ENCODE data around the gene DOP1B. TPM values are rescaled to one million over a fixed set of nuclear protein-coding genes. Genes with fewer than 3 reads are reported as not detected.

The DOP1B gene
- total and polyA plus RNA-seq, 2 of the 4 experiments (the other 2 are of a cell fraction), result 8.8 to 13.0 TPM

- ChIA-PET CTCF (interaction anchor here (0.8 to 0.9 kb wide), 2 partner anchors 10 to 230 kb away, joined by 4 to 5 read pairs; no protein-coding TSS in a partner anchor), POLR2A (ENCODE audit: unreplicated experiment) (no interaction called here)
- Histone ChIP-seq H3K9me1 (ENCODE audit: insufficient read depth, low read length) (no peaks in the 10 kb centered on the region), H4K20me1 (ENCODE audit: insufficient read depth, low read length) (no peaks in the 10 kb centered on the region), H3K23ac (ENCODE audit: low read depth, low read length) (no peak overlapping the region), H3K27ac (ENCODE audit: insufficient read depth, low read length) (no peak overlapping the region), H2BK120ac (ENCODE audit: low read depth, low read length) (no peak overlapping the region), H3K9ac (ENCODE audit: low read depth, low read length) (no peak overlapping the region), H2AK9ac (replicated peaks; ENCODE audit: low read depth, low read length, poor library complexity) (peak overlapping the region; percentile 47), H3K4me1 (ENCODE audit: control insufficient read depth, insufficient read depth, low read length) (peaks cover 2% of the 10 kb centered on the region), H4K5ac (ENCODE audit: low read depth, low read length) (no peak overlapping the region), H2BK15ac (ENCODE audit: low read depth, low read length) (no peak overlapping the region), H2AK5ac (ENCODE audit: low read depth, low read length) (no peak overlapping the region), H3K4me3 (ENCODE audit: insufficient read depth, low read depth, low read length) (no peak overlapping the region), H3K9me3 (ENCODE audit: control insufficient read depth, insufficient read depth, low read length) (no peaks in the 10 kb centered on the region), H4K8ac (ENCODE audit: low read depth in 2 of 2, low read length in 2 of 2) (no peak overlapping the region), H2AFZ (replicated peaks; ENCODE audit: low read length, poor library complexity) (no peak overlapping the region), H3K79me1 (ENCODE audit: low read depth in 1 of 2, low read length in 2 of 2) (peaks cover 1 to 9% of the 10 kb centered on the region in 2 experiments; a peak in 2 of 4 replicates), H3K56ac (ENCODE audit: extremely low read depth, insufficient read depth, low read length) (no peak overlapping the region), H3K36me3 (ENCODE audit: control insufficient read depth, insufficient read depth, low read length) (no peaks in the 10 kb centered on the region), H2BK5ac (ENCODE audit: low read depth, low read length, poor library complexity, severe bottlenecking) (no peak overlapping the region), H3K18ac (ENCODE audit: low read depth, low read length) (no peak overlapping the region), H4K91ac (ENCODE audit: insufficient read depth, low read depth, low read length) (no peak overlapping the region), H3K4me2 (ENCODE audit: low read depth, low read length) (no peak overlapping the region), H2BK20ac (ENCODE audit: low read depth, low read length) (no peak overlapping the region), H3K4ac (ENCODE audit: low read depth, low read length) (no peak overlapping the region), H3K14ac (replicated peaks; ENCODE audit: low read depth, low read length) (no peak overlapping the region), H3K27me3 (ENCODE audit: control insufficient read depth, insufficient read depth, low read length) (no peaks in the 10 kb centered on the region)
- intact Hi-C loops (cut with micrococcal nuclease), result loop anchor here (1.0 kb wide), 1 partner anchor 190 kb away; no protein-coding TSS in a partner anchor
- TF ChIP-seq CHD1 (IDR thresholded peaks at IDR 0.05; ENCODE audit: low read depth, low read length) (no peak), BHLHE40 (IDR thresholded peaks at IDR 0.05; ENCODE audit: low read depth, low read length) (no peak), ELK1 (IDR thresholded peaks at IDR 0.05; ENCODE audit: borderline replicate concordance, low read depth, low read length) (no peak), CEBPB (IDR thresholded peaks at IDR 0.05; ENCODE audit: low read depth, low read length) (no peak), RFX5 (IDR thresholded peaks at IDR 0.05; ENCODE audit: low read depth, low read length) (no peak), MAZ (IDR thresholded peaks at IDR 0.05; ENCODE audit: borderline replicate concordance, low read depth, low read length) (peak; percentile 25; the same call in 1 of the 2 replicates), CTCF (conservative IDR thresholded peaks at IDR 0.05; ENCODE audit: low read depth, low read length) (peak; percentile 82), POLR2A (IDR thresholded peaks at IDR 0.05; ENCODE audit: low read depth, low read length) (no peak), MAFK (IDR thresholded peaks at IDR 0.05; ENCODE audit: low read depth, low read length) (no peak), SMC3 (IDR thresholded peaks at IDR 0.05; ENCODE audit: low read depth, low read length) (peak; percentile 62), USF2 (IDR thresholded peaks at IDR 0.05; ENCODE audit: low read depth, low read length) (no peak), RCOR1 (IDR thresholded peaks at IDR 0.05; ENCODE audit: insufficient replicate concordance, low read length) (peak; percentile 77), MXI1 (IDR thresholded peaks at IDR 0.05; ENCODE audit: borderline replicate concordance, low read depth, low read length) (no peak), RAD21 (IDR thresholded peaks at IDR 0.05; ENCODE audit: low read length) (peak; percentile 85), NFE2L2 (IDR thresholded peaks at IDR 0.05; ENCODE audit: low read depth, low read length) (no peak), FOS (IDR thresholded peaks at IDR 0.05; ENCODE audit: low read depth, low read length) (no peak)
- DNase-seq, result peak; percentile 89
- dilution Hi-C loops (cut with HindIII; ENCODE audit: low sequenced_read_pairs, unreplicated experiment), result no loop called here
- BruUV-seq (replicated peaks), result no TSS peak
- peak; percentile 84 for ATAC-seq (ENCODE audit: low read depth)
- WGBS, 2 experiments (ENCODE audit: extremely low coverage in 2 of 2, insufficient read length in 1 of 2), result no CpG with 5 or more reads among the region's 6 CpGs
- in situ Hi-C loops (cut with MboI; ENCODE audit: low sequenced_read_pairs), result no loop called here
Measured at GRCh38 chr21:36141513-36141925, 15.1 kb upstream of the DOP1B start.

All from IMR-90 (cell line).